Stimulated activated CD8-positive, alpha-beta memory T cell treated with anti-CD3 and anti-CD28 coated beads, Interleukin-12 subunit alpha, Interleukin-12 subunit beta, amount 100 ng/mL, for 24 hours (primary cell): ENCODE results near the gene TET2.

Experiments used
- DNase-seq: peaks from one replicate; pipeline ENCODE4 v3.0.0-alpha.2; 2020; ENCODE audit errors: extremely low read depth

The TET2 gene

DNA sequence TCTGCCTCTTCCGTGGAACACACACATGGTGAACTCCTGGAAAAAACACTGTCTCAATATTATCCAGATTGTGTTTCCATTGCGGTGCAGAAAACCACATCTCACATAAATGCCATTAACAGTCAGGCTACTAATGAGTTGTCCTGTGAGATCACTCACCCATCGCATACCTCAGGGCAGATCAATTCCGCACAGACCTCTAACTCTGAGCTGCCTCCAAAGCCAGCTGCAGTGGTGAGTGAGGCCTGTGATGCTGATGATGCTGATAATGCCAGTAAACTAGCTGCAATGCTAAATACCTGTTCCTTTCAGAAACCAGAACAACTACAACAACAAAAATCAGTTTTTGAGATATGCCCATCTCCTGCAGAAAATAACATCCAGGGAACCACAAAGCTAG, 87.9 kb downstream of the TET2 start:
- no peak for DNase-seq

DNA sequence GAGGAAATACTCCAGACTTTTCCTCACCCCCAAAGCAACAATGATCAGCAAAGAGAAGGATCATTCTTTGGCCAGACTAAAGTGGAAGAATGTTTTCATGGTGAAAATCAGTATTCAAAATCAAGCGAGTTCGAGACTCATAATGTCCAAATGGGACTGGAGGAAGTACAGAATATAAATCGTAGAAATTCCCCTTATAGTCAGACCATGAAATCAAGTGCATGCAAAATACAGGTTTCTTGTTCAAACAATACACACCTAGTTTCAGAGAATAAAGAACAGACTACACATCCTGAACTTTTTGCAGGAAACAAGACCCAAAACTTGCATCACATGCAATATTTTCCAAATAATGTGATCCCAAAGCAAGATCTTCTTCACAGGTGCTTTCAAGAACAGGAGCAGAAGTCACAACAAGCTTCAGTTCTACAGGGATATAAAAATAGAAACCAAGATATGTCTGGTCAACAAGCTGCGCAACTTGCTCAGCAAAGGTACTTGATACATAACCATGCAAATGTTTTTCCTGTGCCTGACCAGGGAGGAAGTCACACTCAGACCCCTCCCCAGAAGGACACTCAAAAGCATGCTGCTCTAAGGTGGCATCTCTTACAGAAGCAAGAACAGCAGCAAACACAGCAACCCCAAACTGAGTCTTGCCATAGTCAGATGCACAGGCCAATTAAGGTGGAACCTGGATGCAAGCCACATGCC, 89.7 kb downstream of the TET2 start:
- DNase-seq = no peak

DNA sequence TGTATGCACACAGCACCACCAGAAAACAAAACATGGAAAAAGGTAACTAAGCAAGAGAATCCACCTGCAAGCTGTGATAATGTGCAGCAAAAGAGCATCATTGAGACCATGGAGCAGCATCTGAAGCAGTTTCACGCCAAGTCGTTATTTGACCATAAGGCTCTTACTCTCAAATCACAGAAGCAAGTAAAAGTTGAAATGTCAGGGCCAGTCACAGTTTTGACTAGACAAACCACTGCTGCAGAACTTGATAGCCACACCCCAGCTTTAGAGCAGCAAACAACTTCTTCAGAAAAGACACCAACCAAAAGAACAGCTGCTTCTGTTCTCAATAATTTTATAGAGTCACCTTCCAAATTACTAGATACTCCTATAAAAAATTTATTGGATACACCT, 90.2 kb downstream of the TET2 start:
- no peak for DNase-seq

DNA sequence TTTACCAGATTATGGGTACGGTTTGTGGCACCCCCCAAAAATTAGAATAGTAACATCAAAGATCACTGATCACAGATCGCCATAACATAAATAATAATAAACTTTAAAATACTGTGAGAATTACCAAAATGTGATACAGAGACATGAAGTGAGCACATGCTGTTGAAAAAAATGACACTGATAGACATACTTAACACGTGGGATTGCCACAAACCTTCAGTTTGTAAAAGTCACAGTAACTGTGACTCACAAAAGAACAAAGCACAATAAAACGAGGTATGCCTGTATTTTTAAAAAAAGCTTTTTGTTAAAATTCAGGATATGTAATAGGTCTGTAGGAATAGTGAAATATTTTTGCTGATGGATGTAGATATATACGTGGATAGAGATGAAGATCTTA, 93.4 kb downstream of the TET2 start:
- DNase-seq = no peak

DNA sequence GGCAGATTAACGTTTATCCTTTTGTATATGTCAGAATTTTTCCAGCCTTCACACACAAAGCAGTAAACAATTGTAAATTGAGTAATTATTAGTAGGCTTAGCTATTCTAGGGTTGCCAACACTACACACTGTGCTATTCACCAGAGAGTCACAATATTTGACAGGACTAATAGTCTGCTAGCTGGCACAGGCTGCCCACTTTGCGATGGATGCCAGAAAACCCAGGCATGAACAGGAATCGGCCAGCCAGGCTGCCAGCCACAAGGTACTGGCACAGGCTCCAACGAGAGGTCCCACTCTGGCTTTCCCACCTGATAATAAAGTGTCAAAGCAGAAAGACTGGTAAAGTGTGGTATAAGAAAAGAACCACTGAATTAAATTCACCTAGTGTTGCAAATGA, 94.8 kb downstream of the TET2 start:
- no peak for DNase-seq

DNA sequence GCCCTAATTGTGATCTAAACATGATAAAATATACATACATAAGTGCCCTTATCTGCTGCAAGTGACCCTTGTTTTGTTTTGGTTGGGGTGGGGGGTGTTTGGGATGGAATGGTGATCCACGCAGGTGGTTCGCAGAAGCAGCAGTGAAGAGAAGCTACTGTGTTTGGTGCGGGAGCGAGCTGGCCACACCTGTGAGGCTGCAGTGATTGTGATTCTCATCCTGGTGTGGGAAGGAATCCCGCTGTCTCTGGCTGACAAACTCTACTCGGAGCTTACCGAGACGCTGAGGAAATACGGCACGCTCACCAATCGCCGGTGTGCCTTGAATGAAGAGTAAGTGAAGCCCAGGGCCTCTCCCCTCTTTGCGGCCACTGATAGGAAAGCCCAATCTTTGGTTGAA, 96.8 kb downstream of the TET2 start:
- no peak for DNase-seq

DNA sequence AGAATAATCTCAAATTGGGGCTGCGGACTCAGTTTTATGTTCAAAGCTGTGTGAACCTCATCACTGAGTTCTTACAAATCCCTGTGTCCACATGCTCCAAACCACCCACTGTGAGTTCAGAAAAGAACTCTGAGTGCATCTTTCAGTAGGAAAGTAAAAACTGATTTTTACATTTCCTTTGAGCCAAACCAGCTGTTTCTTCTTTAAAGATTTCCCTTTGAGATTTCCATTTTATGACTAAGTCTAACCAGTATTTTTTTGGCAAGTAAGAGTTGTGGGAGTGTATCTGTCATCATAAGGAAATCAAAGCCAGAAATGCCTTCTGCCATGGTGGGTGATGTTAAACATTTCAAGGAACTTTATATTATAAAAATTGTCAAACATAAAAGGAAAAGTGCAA, 100.0 kb downstream of the TET2 start:
- no peak for DNase-seq

DNA sequence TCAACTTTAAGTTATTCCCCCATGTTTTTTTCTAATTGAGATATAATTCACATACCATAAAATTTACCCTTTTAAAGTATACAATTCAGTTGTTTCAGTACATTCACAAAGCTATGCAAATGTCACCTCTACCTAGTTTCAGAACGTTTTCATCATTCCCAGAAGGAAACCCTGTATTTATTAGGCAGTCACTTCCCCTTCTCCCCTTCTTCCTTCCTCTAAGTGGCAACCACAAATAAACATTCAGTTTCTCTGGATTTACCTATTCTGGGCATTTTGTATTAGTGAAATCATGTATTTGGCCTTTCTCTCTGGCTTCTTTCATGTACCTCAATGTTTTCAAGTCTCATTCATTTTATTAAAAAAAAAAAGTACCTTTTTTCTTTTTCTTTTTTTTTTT, 101.9 kb downstream of the TET2 start:
- no peak for DNase-seq

DNA sequence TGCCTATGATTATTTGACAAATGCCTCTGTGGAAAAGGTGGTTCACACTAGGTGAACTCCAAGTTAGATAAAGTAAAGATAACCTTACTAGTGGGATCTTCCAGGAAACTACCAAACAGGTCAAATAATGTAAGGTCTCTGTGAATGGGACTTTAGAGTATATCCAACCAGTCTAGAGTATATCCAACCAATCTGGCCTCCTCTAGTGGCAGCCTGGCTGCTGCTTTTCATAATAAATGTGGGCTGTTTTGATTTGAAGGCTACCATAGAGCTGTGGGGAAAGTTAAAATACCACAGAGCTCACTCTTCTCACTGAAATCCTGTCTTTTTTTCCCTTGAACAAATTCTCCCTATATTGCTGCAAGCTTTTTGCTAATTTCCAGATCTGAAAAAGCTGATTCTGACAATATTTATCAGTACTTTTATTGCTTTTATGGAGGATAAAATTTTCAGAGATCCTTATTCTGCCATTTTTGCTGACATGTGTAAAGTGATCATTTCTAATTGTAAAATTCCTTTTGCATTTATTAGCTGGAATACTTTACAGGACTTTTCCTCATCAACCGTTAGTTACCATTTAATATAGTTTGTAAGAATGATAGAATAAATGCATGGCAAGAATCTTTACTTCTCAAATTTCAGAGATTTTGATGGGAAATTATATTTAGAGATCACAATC, 111.3 kb downstream of the TET2 start:
- no peak for DNase-seq

DNA sequence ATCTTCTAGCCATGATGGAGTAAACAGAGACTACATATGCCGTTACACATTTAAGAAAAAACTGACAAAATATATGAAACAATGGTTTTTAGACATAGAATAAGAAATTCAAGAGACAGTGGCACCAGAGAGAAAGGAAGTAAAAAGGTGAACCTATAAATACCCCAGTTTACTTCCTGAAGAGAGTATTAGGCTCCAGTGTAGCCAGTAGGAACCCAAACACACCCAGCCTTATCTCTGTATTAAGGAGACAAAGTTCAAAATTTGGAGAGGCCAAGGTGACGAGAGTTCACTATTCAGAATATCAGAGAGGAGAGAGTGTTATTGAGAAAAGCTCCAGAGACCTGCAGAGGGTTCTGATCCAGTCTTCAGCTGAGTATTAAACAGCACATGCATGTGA, 119.0 kb downstream of the TET2 start:
- no peak for DNase-seq

DNA sequence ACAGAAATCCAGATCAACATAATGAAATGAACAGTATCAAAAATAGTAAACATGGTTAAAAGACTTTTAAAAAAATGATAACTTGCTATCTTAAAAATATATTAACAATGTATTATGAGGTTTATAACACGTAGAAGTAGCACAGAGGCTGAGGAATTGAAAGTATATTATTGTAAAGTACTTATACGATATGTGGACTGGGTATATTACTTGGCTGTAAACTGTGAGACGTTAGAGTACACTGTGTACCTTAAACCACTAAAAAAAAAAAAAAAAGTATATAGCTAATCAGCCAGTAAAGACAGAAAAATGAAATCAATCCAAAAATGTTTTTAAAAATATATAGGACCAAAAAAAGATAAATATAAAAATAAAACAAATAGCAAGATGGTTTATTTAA, 120.6 kb downstream of the TET2 start:
- no peak for DNase-seq

DNA sequence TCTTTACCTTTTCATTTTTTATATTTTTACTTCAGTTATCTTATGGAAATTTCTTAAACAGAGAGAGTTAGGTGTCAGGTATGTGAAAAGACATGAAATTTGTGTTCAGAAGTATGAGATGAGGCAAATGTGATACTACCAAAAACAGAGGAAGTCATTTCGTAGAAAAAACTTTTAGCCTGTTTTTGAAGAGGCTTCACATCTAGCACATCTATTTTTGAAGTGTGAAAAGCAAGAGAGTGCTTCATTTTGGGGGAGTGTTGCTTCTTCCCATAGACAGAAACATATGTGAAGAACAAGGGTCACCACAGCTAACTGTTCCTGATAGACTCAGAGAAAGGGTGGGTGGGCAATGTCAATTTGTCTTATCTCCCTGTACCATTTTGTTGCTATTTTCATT, 125.3 kb downstream of the TET2 start:
- no peak for DNase-seq

DNA sequence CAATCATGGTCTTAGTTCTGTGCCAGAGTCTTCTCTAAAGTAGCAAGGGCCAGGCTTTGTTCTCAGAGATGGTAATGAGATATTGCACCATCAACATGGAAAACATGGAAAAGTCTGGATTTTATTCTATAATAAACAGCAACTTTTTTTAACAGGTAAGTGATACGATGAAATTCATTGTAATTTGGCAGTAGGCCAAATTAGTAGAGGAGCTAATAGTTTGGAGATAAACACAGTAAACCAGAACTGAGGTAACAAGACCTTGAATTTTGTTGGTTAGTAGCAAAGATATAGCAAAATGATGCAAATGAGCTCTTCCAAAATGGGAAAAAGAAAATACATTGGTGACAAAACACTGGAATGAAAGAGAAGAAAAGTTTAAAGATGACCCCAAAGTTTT, 126.6 kb downstream of the TET2 start:
- DNase-seq = no peak

DNA sequence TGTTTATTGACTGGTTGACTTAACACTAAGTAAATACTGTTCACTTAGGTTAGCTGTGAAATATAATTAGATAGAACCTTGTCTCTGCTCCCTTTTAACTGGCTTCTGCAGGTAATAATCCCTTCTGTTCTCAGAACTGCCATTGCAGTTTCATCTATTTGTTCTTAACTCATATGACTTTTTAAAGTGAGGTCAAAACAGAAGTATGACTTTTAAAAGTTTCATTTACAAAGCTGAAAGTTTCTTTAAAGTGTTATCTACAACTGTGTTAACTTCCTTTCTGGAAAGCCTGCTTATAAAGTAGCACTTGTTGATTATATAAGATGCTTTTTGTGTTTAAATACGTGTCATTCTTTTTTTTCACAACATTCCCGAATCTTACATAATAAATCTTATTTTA, 127.4 kb downstream of the TET2 start:
- no peak for DNase-seq

DNA sequence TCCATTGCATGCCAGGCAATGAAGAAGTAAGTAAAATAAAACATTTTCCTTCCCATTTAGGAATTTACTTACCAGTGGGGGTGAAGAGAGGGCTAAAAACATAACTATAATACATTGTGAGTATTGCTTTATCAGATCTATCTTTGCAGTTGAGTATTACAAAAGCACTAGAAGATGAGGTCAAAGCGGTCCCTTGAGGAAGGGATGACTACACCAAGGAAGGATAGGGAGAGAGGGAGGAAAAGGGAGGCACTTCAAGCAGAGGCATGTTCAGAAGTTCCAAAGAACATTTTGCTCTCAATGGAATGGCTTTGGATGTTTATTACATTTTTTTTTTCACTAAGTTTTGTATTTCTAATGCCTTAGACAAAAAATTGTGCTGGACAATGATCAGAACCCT, 127.8 kb downstream of the TET2 start:
- no peak for DNase-seq

DNA sequence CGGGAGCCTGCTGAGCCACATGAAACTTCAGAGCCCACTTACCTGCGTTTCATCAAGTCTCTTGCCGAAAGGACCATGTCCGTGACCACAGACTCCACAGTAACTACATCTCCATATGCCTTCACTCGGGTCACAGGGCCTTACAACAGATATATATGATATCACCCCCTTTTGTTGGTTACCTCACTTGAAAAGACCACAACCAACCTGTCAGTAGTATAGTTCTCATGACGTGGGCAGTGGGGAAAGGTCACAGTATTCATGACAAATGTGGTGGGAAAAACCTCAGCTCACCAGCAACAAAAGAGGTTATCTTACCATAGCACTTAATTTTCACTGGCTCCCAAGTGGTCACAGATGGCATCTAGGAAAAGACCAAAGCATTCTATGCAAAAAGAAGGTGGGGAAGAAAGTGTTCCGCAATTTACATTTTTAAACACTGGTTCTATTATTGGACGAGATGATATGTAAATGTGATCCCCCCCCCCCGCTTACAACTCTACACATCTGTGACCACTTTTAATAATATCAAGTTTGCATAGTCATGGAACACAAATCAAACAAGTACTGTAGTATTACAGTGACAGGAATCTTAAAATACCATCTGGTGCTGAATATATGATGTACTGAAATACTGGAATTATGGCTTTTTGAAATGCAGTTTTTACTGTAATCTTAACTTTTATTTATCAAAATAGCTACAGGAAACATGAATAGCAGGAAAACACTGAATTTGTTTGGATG, 129.9 kb downstream of the TET2 start:
- no peak for DNase-seq

DNA sequence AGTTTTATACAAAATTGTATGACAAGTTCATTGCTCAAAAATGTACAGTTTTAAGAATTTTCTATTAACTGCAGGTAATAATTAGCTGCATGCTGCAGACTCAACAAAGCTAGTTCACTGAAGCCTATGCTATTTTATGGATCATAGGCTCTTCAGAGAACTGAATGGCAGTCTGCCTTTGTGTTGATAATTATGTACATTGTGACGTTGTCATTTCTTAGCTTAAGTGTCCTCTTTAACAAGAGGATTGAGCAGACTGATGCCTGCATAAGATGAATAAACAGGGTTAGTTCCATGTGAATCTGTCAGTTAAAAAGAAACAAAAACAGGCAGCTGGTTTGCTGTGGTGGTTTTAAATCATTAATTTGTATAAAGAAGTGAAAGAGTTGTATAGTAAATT, 131.0 kb downstream of the TET2 start:
- no peak for DNase-seq

DNA sequence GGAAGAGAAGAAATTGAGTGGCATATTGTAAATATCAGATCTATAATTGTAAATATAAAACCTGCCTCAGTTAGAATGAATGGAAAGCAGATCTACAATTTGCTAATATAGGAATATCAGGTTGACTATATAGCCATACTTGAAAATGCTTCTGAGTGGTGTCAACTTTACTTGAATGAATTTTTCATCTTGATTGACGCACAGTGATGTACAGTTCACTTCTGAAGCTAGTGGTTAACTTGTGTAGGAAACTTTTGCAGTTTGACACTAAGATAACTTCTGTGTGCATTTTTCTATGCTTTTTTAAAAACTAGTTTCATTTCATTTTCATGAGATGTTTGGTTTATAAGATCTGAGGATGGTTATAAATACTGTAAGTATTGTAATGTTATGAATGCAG, 132.6 kb downstream of the TET2 start:
- no peak for DNase-seq

DNA sequence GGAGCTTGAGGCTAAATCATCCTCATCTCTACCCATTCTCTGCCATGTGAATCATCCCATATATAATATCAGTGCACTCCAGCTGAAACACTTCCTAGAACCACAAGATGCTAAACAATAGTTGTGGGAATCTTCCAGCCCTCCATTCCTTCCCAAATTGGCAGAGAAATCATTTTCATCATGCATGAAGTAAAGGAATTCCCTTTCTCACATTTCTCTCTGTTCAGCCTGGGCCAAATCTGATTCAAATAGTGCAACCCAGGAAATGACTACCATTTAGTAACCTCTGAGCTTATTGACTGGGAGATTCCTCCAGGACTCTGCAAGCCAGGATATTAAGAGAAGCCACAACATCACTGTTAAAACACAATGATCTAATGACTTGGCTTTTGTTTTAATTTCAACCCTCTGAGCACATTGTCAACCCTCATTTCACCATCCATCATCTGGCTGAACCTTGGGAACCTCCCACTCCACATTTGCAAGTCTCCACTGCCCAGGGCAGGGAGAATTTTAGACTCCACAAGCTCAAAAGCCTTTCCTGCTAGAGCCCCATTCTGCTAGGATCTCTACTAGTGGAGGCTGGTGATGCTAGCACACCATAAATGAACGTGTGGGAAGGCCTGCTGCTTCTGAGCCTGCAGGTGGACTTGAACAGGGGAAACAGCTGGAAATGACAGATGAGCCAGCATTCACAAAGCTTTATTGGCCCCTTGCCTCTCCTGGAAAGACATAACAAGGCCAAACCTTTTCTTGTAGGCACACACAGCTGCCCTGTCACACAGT, 133.9 kb downstream of the TET2 start:
- DNase-seq = no peak

DNA sequence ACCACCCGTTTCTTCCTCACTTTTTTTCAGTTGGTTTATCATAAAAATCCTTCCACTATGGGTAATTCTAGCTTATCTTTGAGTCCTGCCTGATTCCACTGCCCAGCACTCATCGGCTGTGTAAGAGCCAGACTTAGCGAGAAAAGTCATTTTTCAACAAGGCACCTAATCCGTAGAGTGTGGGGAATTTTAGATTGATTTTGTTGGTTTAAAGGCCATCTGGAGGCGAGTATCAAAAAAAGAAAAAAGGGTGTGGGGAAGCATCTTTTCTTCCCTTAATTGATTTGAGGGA, 134.4 kb downstream of the TET2 start:
- DNase-seq = no peak

DNA sequence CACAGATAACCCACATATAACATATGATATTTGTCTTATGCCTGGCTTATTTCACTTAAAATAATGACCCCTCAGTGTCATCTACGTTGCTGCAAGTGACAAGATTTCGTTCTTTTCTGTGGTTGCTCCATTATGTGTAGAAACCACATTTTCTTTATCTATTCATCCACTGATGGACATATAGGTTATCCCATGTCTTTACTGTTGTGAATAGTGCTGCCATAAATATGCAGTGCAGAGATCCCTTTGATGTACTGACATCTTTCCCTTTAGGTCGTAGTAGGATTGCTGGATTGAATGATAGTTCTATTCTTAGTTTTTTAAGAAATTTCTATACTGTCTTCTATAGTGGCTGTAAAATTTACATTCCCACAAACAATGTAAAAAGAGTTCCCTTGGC, 135.8 kb downstream of the TET2 start:
- DNase-seq = no peak

DNA sequence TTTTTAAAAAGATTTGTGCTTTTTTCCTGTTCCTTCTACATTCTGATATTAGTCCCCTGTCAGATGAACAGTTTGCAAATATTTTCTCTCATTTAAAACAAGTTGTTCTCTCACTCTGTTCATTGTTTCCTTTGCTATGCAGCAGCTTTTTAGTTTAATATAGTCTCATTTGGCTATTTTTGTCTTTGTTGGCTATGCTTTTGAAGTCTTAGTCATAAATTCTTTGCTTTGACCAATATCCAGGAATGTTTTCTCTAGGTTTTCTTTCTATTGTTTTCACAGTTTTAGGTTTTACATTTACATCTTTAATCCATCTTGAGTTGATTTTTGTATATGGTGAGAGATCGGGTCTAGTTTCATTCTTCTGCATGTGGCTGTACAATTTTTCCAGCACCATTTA, 136.8 kb downstream of the TET2 start:
- no peak for DNase-seq

DNA sequence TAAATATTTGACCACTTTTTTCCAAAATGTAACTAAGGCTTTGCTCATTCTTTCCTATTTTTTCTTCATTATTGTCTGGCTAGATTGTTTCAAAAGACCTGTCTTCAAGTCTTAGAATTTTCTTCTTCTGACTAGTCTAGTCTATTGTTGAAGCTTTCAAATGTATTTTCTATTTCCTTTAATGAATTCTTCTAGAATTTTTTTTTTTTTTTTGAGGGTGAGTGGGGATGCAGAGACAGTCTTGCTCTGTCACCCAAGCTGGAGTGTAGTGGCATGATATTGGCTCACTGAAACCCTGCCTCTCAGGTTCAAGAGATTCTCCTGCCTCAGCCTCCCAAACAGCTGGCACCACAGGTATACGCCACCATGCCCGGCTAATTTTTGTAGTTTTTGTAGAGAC, 141.4 kb downstream of the TET2 start:
- DNase-seq = no peak
